Activated B cell treated with CpG ODN at 0.5 μM for 24 hours (primary cell): ENCODE measurements around the gene PROCA1. TPM values are rescaled to one million over a fixed set of nuclear protein-coding genes. Genes with fewer than 3 reads are reported as not detected.
"Not testable (repeated sequence)": the region's sequence is repeated elsewhere in the genome, so short reads cannot be mapped to it uniquely, and the experiment has no call there.

Experiments used
- ATAC-seq: fragments of 200-7000 bp; cut with Tn5 transposase; one replicate; pipeline ENCODE4 v1.10.0; 2021; ENCODE audit warnings: low read depth, mild to moderate bottlenecking, moderate library complexity
- CTCF ChIA-PET: fragments of 350-600 bp; sonication (Branson Sonifier 250); formaldehyde crosslinking; loops from one replicate; lab custom pipeline; 2021; ENCODE audit warnings: antibody characterized with exemption; lab: Charles Lee
- POLR2A ChIA-PET: fragments of 350-600 bp; sonication (Branson Sonifier 250); formaldehyde crosslinking; loops from one replicate; lab custom pipeline; 2021; ENCODE audit warnings: antibody characterized with exemption; lab: Charles Lee
- DNase-seq: peaks from one replicate; pipeline ENCODE4 v3.0.0; 2022
- H3K27ac Mint-ChIP-seq: one replicate; pipeline ENCODE4 v1.8.0; 2020; ENCODE audit warnings: mixed read lengths
- H3K27me3 Mint-ChIP-seq: one replicate; pipeline ENCODE4 v1.8.0; 2021; ENCODE audit warnings: mixed read lengths
- H3K36me3 Mint-ChIP-seq: one replicate; pipeline ENCODE4 v1.8.0; 2021; ENCODE audit warnings: low read depth, mixed read lengths
- H3K4me1 Mint-ChIP-seq: one replicate; pipeline ENCODE4 v1.8.0; 2021; ENCODE audit warnings: mixed read lengths
- H3K4me3 Mint-ChIP-seq: one replicate; pipeline ENCODE4 v1.8.0; 2020; ENCODE audit warnings: mild to moderate bottlenecking, mixed read lengths
- H3K9me3 Mint-ChIP-seq: one replicate; pipeline ENCODE4 v1.8.0; 2020; ENCODE audit warnings: mixed read lengths
- CTCF ChIP-seq: fragments of 200-600 bp; IDR thresholded peaks from one replicate; pipeline ENCODE4 v1.8.0; 2022; ENCODE audit warnings: antibody characterized with exemption, mild to moderate bottlenecking
- intact Hi-C: fragments of 100-400 bp; cut with micrococcal nuclease; formaldehyde crosslinking; loops from one replicate; pipeline ENCODE4 v1.15.1; 2024
- total RNA-seq: library from RNA; stranded (reverse); gene quantifications from 2 replicates; pipeline ENCODE4 v1.2.3, GENCODE V29; 2022

PROCA1 gene
- total RNA-seq, 1 donor from 2014 or later = 11.0 TPM

GRCh38 chr17:28662527-28662829 is 49.2 kb downstream of the PROCA1 start:
- Mint-ChIP-seq H3K4me1 (peaks cover 57% of the 10 kb centered on the region), H3K9me3 (no peaks in the 10 kb centered on the region), H3K36me3 (peaks cover 51% of the 10 kb centered on the region), H3K27ac (peak overlapping the region; percentile 100), H3K4me3 (peak overlapping the region; percentile 98), H3K27me3 (no peaks in the 10 kb centered on the region)
- ChIA-PET CTCF (interaction anchor here (1.0 to 2.2 kb wide), 6 partner anchors 16 to 455 kb away, joined by 3 to 16 read pairs (median 5); partner anchors contain the start of genes BLTP2, RPL23A and TLCD1), POLR2A (interaction anchor here (0.6 to 4.6 kb wide), 12 partner anchors 17 to 1268 kb away, joined by 3 to 100 read pairs (median 7); partner anchors contain the start of genes ALDOC, BLTP2, NEK8 and PHF12)
- DNase-seq = no peak
- intact Hi-C loops = loop anchor here (1.0 to 5.0 kb wide), 6 partner anchors 17 to 290 kb away; partner anchors contain the start of genes BLTP2, DHRS13, PHF12 and PROCA1
- no peak for ATAC-seq
- TF ChIP-seq CTCF = no peak

- CTCF ChIA-PET = interaction anchor here (0.7 to 2.2 kb wide), 9 partner anchors 13 to 462 kb away, joined by 3 to 16 read pairs (median 4); partner anchors contain the start of genes BLTP2, RPL23A and TLCD1
- POLR2A ChIA-PET = interaction anchor here (0.6 to 4.6 kb wide), 23 partner anchors 10 to 1268 kb away, joined by 3 to 100 read pairs (median 4); partner anchors contain the start of genes ALDOC, BLTP2, NEK8 and NUFIP2
- H3K27me3 Mint-ChIP-seq = no peaks in the 10 kb centered on the region
- H3K4me1 Mint-ChIP-seq = peaks cover 56% of the 10 kb centered on the region
- no peak for TF ChIP-seq CTCF
- intact Hi-C loops = loop anchor here (1.0 to 5.0 kb wide), 6 partner anchors 17 to 290 kb away; partner anchors contain the start of genes BLTP2, DHRS13, PHF12 and PROCA1
- ATAC-seq (peak; percentile 83), DNase-seq (peak; percentile 95)
- no peaks in the 10 kb centered on the region for H3K9me3 Mint-ChIP-seq
- H3K27ac Mint-ChIP-seq = peak within 1 kb of the TSS; percentile 100
- peak within 1 kb of the TSS; percentile 98 for H3K4me3 Mint-ChIP-seq
- H3K36me3 Mint-ChIP-seq = peaks cover 50% of the 10 kb centered on the region
Observed at GRCh38 chr17:28661635-28662526, 49.8 kb downstream of the PROCA1 start, which contains the start of the genes SDF2 and SUPT6H. Gene SDF2 (minus strand): TSS chr17:28661906. CDS start chr17:28661876, 30 bp downstream. Gene SUPT6H (plus strand): TSS chr17:28662205. CDS start chr17:28673402, 11,197 bp downstream.

- H3K27ac Mint-ChIP-seq, H3K9me3 Mint-ChIP-seq, DNase-seq, H3K27me3 Mint-ChIP-seq, intact Hi-C loops, CTCF ChIA-PET, ATAC-seq, H3K4me3 Mint-ChIP-seq: not testable (repeated sequence)
- POLR2A ChIA-PET = interaction anchor here (4.6 kb wide), 1 partner anchor 14 kb away, joined by 100 read pairs; the partner anchor contains the start of gene BLTP2
- peaks cover 44% of the 10 kb centered on the region for H3K4me1 Mint-ChIP-seq
- peaks cover 45% of the 10 kb centered on the region for H3K36me3 Mint-ChIP-seq
Observed at GRCh38 chr17:28659497-28659881, 52.2 kb downstream of the PROCA1 start.

- H3K4me3 Mint-ChIP-seq, DNase-seq, POLR2A ChIA-PET, H3K9me3 Mint-ChIP-seq, intact Hi-C loops, H3K27me3 Mint-ChIP-seq, ATAC-seq, CTCF ChIA-PET, H3K27ac Mint-ChIP-seq: not testable (repeated sequence)
- Mint-ChIP-seq H3K36me3 (peaks cover 48% of the 10 kb centered on the region), H3K4me1 (peaks cover 38% of the 10 kb centered on the region)
Observed at GRCh38 chr17:28658766-28659496, 52.8 kb downstream of the PROCA1 start.

- H3K27me3 Mint-ChIP-seq, ATAC-seq, H3K27ac Mint-ChIP-seq, POLR2A ChIA-PET, H3K4me3 Mint-ChIP-seq, DNase-seq, H3K9me3 Mint-ChIP-seq, CTCF ChIA-PET, intact Hi-C loops: not testable (repeated sequence)
- H3K4me1 Mint-ChIP-seq = peaks cover 34% of the 10 kb centered on the region
- H3K36me3 Mint-ChIP-seq = peaks cover 52% of the 10 kb centered on the region
Observed at GRCh38 chr17:28658342-28658741, 53.3 kb downstream of the PROCA1 start.

- DNase-seq (no peak), ATAC-seq (no peak)
- intact Hi-C loops = no loop called here
- peaks cover 56% of the 10 kb centered on the region for H3K36me3 Mint-ChIP-seq
- no peak for TF ChIP-seq CTCF
- H3K9me3 Mint-ChIP-seq = no peaks in the 10 kb centered on the region
- ChIA-PET CTCF (no interaction called here), POLR2A (no interaction called here)
- H3K27ac Mint-ChIP-seq = no peak overlapping the region
- H3K27me3 Mint-ChIP-seq = no peaks in the 10 kb centered on the region
- H3K4me3 Mint-ChIP-seq = no peak overlapping the region
- H3K4me1 Mint-ChIP-seq = peaks cover 28% of the 10 kb centered on the region
Observed at GRCh38 chr17:28657756-28658155, 53.9 kb downstream of the PROCA1 start.
